RWPE2 (cell line): ENCODE data around the gene PANX3.

Experiments used
- ATAC-seq: fragments of 200-7000 bp; cut with Tn5 transposase; 3 replicates; pipeline ENCODE4 v1.9.1; 2021; ENCODE audit warnings: low read depth
- DNase-seq: peaks from one replicate; pipeline ENCODE4 v3.0.0-alpha.2; 2020; ENCODE audit warnings: low spot score
- H3K27ac ChIP-seq: fragments of 450-650 bp; 2 replicates; pipeline ENCODE4 v1.5.1; 2017; ENCODE audit warnings: mild to moderate bottlenecking; ENCODE audit not compliant: poor library complexity, severe bottlenecking
- H3K27me3 ChIP-seq: fragments of 250-450 bp; sonication (Bioruptor Pico); 2 replicates; pipeline ENCODE4 v1.5.1; 2021; ENCODE audit warnings: mild to moderate bottlenecking, moderate library complexity; ENCODE audit not compliant: insufficient read depth, poor library complexity, severe bottlenecking
- H3K36me3 ChIP-seq: fragments of 250-450 bp; sonication (Bioruptor Pico); 2 replicates; pipeline ENCODE4 v1.5.1; 2020; ENCODE audit warnings: low read depth, mild to moderate bottlenecking, moderate library complexity
- H3K4me1 ChIP-seq: fragments of 250-450 bp; sonication (Bioruptor Pico); 2 replicates; pipeline ENCODE4 v1.5.1; 2021; ENCODE audit warnings: mild to moderate bottlenecking, moderate library complexity; ENCODE audit not compliant: insufficient read depth, poor library complexity, severe bottlenecking
- H3K4me3 ChIP-seq: fragments of 250-450 bp; sonication (Bioruptor Pico); 2 replicates; pipeline ENCODE4 v1.5.1; 2021; ENCODE audit warnings: mild to moderate bottlenecking, moderate library complexity; ENCODE audit not compliant: severe bottlenecking
- H3K9me3 ChIP-seq: fragments of 250-450 bp; sonication (Bioruptor Pico); 2 replicates; pipeline ENCODE4 v1.5.1; 2021; ENCODE audit warnings: mild to moderate bottlenecking, moderate library complexity; ENCODE audit not compliant: severe bottlenecking
- TF ChIP-seq, protein P1 (sequence below): fragments of 450-650 bp; IDR thresholded peaks from one replicate; pipeline ENCODE4 v1.5.1; 2017; ENCODE audit warnings: mild to moderate bottlenecking, moderate library complexity; ENCODE audit not compliant: poor library complexity, severe bottlenecking

PANX3 gene

GRCh38 chr11:124643042-124643604, 31.9 kb downstream of the PANX3 start:
- DNase-seq (no peak), ATAC-seq (no peak)
- TF ChIP-seq, protein P1, sequence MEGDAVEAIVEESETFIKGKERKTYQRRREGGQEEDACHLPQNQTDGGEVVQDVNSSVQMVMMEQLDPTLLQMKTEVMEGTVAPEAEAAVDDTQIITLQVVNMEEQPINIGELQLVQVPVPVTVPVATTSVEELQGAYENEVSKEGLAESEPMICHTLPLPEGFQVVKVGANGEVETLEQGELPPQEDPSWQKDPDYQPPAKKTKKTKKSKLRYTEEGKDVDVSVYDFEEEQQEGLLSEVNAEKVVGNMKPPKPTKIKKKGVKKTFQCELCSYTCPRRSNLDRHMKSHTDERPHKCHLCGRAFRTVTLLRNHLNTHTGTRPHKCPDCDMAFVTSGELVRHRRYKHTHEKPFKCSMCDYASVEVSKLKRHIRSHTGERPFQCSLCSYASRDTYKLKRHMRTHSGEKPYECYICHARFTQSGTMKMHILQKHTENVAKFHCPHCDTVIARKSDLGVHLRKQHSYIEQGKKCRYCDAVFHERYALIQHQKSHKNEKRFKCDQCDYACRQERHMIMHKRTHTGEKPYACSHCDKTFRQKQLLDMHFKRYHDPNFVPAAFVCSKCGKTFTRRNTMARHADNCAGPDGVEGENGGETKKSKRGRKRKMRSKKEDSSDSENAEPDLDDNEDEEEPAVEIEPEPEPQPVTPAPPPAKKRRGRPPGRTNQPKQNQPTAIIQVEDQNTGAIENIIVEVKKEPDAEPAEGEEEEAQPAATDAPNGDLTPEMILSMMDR, result no peak
- no peaks in the 10 kb centered on the region for H3K4me1 ChIP-seq
- no peak overlapping the region for H3K27ac ChIP-seq
- H3K27me3 ChIP-seq, result no peaks in the 10 kb centered on the region
- H3K4me3 ChIP-seq, result no peak overlapping the region
- no peaks in the 10 kb centered on the region for H3K9me3 ChIP-seq
- H3K36me3 ChIP-seq, result no peaks in the 10 kb centered on the region

DNA sequence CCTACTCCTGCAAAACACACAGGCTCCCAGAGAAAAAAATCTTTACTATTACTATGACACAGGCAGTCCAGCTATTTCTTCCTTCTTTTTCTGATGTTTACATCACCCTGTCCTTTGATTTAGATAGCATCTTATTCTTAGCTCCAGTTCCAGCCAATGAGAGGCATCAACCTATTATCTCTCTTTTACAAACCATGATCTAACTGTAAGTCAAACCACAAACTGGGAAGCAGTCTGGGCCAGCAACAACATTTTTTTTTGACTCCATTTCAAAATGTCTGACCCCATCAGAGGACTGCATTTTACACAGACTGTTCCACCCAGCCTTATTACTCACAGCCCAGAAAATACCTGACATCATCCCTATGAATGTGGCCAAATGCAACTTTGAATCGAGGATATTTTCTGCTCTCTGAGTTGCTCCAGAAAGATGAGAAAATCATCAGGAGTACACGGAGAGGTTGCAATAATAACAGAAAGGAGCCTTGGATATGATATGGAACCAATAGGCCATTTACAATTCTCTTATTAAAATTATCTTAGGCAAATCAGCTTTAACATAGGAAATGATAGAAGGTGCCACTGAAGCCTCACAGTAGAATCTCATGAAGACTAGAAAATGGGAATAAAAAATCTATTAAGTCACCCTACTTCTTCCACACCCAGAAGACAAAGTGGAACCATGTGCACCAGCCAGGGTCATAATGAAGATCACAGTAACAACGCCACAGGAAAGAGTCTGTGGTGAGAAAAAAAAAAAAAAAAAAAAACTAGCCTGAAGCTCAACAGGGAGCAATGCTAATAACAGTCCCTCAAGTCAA, 32.6 kb downstream of the PANX3 start:
- H3K4me1 ChIP-seq, result no peaks in the 10 kb centered on the region
- TF ChIP-seq, protein P1, result no peak
- H3K27ac ChIP-seq, result no peak overlapping the region
- DNase-seq (no peak), ATAC-seq (no peak)
- H3K4me3 ChIP-seq, result no peak overlapping the region
- no peaks in the 10 kb centered on the region for H3K9me3 ChIP-seq
- H3K27me3 ChIP-seq, result no peaks in the 10 kb centered on the region
- H3K36me3 ChIP-seq, result no peaks in the 10 kb centered on the region

- TF ChIP-seq, protein P1, result peak; percentile 94
- ATAC-seq (peak; percentile 76), DNase-seq (no peak)
- Histone ChIP-seq H3K9me3 (no peaks in the 10 kb centered on the region), H3K27me3 (no peaks in the 10 kb centered on the region), H3K27ac (no peak overlapping the region), H3K4me3 (no peak overlapping the region), H3K36me3 (no peaks in the 10 kb centered on the region), H3K4me1 (no peaks in the 10 kb centered on the region)
Observed at GRCh38 chr11:124644426-124645280, 33.4 kb downstream of the PANX3 start.

GRCh38 chr11:124646148-124646547, 34.9 kb downstream of the PANX3 start:
- no peaks in the 10 kb centered on the region for H3K27me3 ChIP-seq
- no peaks in the 10 kb centered on the region for H3K36me3 ChIP-seq
- DNase-seq (no peak), ATAC-seq (no peak)
- H3K9me3 ChIP-seq, result no peaks in the 10 kb centered on the region
- TF ChIP-seq, protein P1, result no peak
- H3K4me3 ChIP-seq, result no peak overlapping the region
- no peaks in the 10 kb centered on the region for H3K4me1 ChIP-seq
- H3K27ac ChIP-seq, result no peak overlapping the region
